Endodermal cell (in vitro differentiated cells): ENCODE data around the gene CDH18. TPM values are rescaled to one million over a fixed set of nuclear protein-coding genes. Genes with fewer than 3 reads are reported as not detected.

ENCODE experiments used
- DNase-seq: peaks from one replicate; pipeline ENCODE4 v3.0.0-alpha.2; 2017
- H3K27ac ChIP-seq: 2 replicates; pipeline ENCODE4 v1.5.1; 2013; ENCODE audit warnings: mild to moderate bottlenecking, low read depth, low read length, moderate library complexity
- H3K27me3 ChIP-seq: 2 replicates; pipeline ENCODE4 v1.6.1; 2013; ENCODE audit warnings: mild to moderate bottlenecking, low read length, moderate library complexity; ENCODE audit not compliant: insufficient read depth, control insufficient read depth, poor library complexity, severe bottlenecking
- H3K36me3 ChIP-seq: 2 replicates; pipeline ENCODE4 v1.7.0; 2013; ENCODE audit warnings: mild to moderate bottlenecking, low read length, moderate library complexity; ENCODE audit not compliant: control insufficient read depth, insufficient read depth
- H3K4me1 ChIP-seq: one replicate; pipeline ENCODE4 v1.7.0; 2013; ENCODE audit warnings: low read length; ENCODE audit not compliant: control insufficient read depth, insufficient read depth
- H3K4me3 ChIP-seq: 2 replicates; pipeline ENCODE4 v1.5.1; 2013; ENCODE audit warnings: mild to moderate bottlenecking, low read length, moderate library complexity
- H3K9ac ChIP-seq: 2 replicates; pipeline ENCODE4 v1.6.1; 2013; ENCODE audit warnings: mild to moderate bottlenecking, low read length, moderate library complexity; ENCODE audit not compliant: poor library complexity, severe bottlenecking; ENCODE audit errors: extremely low read depth
- H3K9me3 ChIP-seq: 2 replicates; pipeline ENCODE4 v1.6.1; 2013; ENCODE audit warnings: mild to moderate bottlenecking, low read length, moderate library complexity; ENCODE audit not compliant: control insufficient read depth
- H3K27ac Mint-ChIP-seq: 2 replicates; pipeline ENCODE4 v1.8.0; 2020; ENCODE audit warnings: mixed read lengths
- H3K27me3 Mint-ChIP-seq: 2 replicates; pipeline ENCODE4 v1.8.0; 2021; ENCODE audit warnings: mild to moderate bottlenecking, mixed read lengths; ENCODE audit not compliant: insufficient read depth
- H3K36me3 Mint-ChIP-seq: 2 replicates; pipeline ENCODE4 v1.8.0; 2020; ENCODE audit warnings: low read depth, mixed read lengths
- H3K4me1 Mint-ChIP-seq: 2 replicates; pipeline ENCODE4 v1.8.0; 2020; ENCODE audit warnings: mixed read lengths
- H3K4me3 Mint-ChIP-seq: 2 replicates; pipeline ENCODE4 v1.8.0; 2020; ENCODE audit warnings: mild to moderate bottlenecking, moderate library complexity, mixed read lengths
- H3K9me3 Mint-ChIP-seq: 2 replicates; pipeline ENCODE4 v1.8.0; 2020; ENCODE audit warnings: mild to moderate bottlenecking, mixed read lengths
- CTCF ChIP-seq: fragments of 200-600 bp; sonication (generic); conservative IDR thresholded peaks from 2 replicates; pipeline ENCODE4 v1.5.0; 2021; ENCODE audit warnings: antibody characterized with exemption, mild to moderate bottlenecking
- WGBS, 2 experiments: methylation state at CpG; one replicate each; pipeline versions ENCODE4 v1.1.5 to v1.1.7; 2013; ENCODE audit warnings: missing lambda C conversion rate in 2 of 2, mixed read lengths in 1 of 2; ENCODE audit not compliant: insufficient coverage in 1 of 2, insufficient read length in 1 of 2; 5-methylcytosine and 5-hydroxymethylcytosine counted together
- total RNA-seq, 2 donors: library from RNA; stranded (reverse); fragmentation: NEBNext Ultra II Directional in 1 of 2; extraction: Animal tissue kit (Norgen Biotek cat#: 25700) in 1 of 2; gene quantifications; 2 replicates in 1 of 2; 3 replicates in 1 of 2; pipeline ENCODE4 v1.2.1, GENCODE V29; 2021

Gene CDH18
- total RNA-seq, 2 donors from 2014 or later: 0.22 TPM; not detected in 1

GRCh38 chr5:19719109-19719508 lies 268.9 kb downstream of the CDH18 start:
- no peak overlapping the region for H3K4me3 ChIP-seq
- DNase-seq: no peak
- H3K4me1 Mint-ChIP-seq: peaks cover 2% of the 10 kb centered on the region
- H3K27ac ChIP-seq: no peak overlapping the region
- TF ChIP-seq CTCF: no peak
- no peaks in the 10 kb centered on the region for H3K27me3 Mint-ChIP-seq
- no peaks in the 10 kb centered on the region for H3K9me3 ChIP-seq
- H3K9ac ChIP-seq: no peak overlapping the region
- H3K36me3 ChIP-seq: no peaks in the 10 kb centered on the region
- H3K4me1 ChIP-seq: no peaks in the 10 kb centered on the region
- no peaks in the 10 kb centered on the region for H3K27me3 ChIP-seq
- no peaks in the 10 kb centered on the region for H3K36me3 Mint-ChIP-seq
- H3K9me3 Mint-ChIP-seq: no peaks in the 10 kb centered on the region
- WGBS, 2 experiments: 100% methylated on average over 1 of the region's 3 CpGs
- no peak overlapping the region for H3K4me3 Mint-ChIP-seq
- no peak overlapping the region for H3K27ac Mint-ChIP-seq

DNA sequence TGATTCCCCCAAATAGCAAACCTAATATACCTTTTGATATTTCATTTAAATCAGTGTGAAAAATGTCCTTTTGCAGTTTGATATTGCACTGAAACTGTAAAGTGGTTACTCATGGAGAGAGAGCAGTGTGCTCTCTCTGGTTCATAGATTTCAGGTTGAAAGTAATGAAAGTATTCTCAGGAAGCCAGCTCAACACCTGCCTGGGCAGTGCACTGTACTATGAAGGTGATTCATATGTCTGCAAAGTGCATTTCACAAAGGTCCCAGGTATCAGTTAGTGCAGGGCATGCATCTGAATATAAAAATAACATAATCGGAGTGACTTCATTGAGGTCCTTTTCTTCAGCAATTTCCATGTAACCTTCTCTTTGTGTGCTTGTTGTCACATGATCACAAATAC lies 274.3 kb downstream of the CDH18 start:
- H3K9me3 ChIP-seq: no peaks in the 10 kb centered on the region
- Mint-ChIP-seq H3K27ac (no peak overlapping the region), H3K4me3 (no peak overlapping the region), H3K36me3 (no peaks in the 10 kb centered on the region), H3K27me3 (no peaks in the 10 kb centered on the region), H3K4me1 (no peaks in the 10 kb centered on the region), H3K9me3 (peaks cover 12% of the 10 kb centered on the region)
- WGBS, 2 experiments: 60 to 88% methylated on average over 1 of the region's 1 CpG
- no peak for DNase-seq
- H3K4me1 ChIP-seq: no peaks in the 10 kb centered on the region
- no peaks in the 10 kb centered on the region for H3K36me3 ChIP-seq
- H3K27ac ChIP-seq: no peak overlapping the region
- no peak overlapping the region for H3K9ac ChIP-seq
- no peaks in the 10 kb centered on the region for H3K27me3 ChIP-seq
- H3K4me3 ChIP-seq: no peak overlapping the region
- TF ChIP-seq CTCF: no peak

GRCh38 chr5:19709403-19709802 lies 278.6 kb downstream of the CDH18 start:
- WGBS, 2 experiments: 83 to 100% methylated on average over 1 to 2 of the region's 2 CpGs
- H3K4me1 Mint-ChIP-seq: no peaks in the 10 kb centered on the region
- no peak overlapping the region for H3K9ac ChIP-seq
- no peak overlapping the region for H3K27ac Mint-ChIP-seq
- no peak for DNase-seq
- H3K36me3 ChIP-seq: no peaks in the 10 kb centered on the region
- no peaks in the 10 kb centered on the region for H3K4me1 ChIP-seq
- H3K36me3 Mint-ChIP-seq: peaks cover 3% of the 10 kb centered on the region
- H3K4me3 Mint-ChIP-seq: no peak overlapping the region
- H3K27me3 Mint-ChIP-seq: no peaks in the 10 kb centered on the region
- H3K27ac ChIP-seq: no peak overlapping the region
- TF ChIP-seq CTCF: no peak
- no peak overlapping the region for H3K4me3 ChIP-seq
- peaks cover 34% of the 10 kb centered on the region for H3K9me3 Mint-ChIP-seq
- no peaks in the 10 kb centered on the region for H3K9me3 ChIP-seq
- no peaks in the 10 kb centered on the region for H3K27me3 ChIP-seq
